ENCODE results near the gene IGF2BP3.

The IGF2BP3 gene

DNA sequence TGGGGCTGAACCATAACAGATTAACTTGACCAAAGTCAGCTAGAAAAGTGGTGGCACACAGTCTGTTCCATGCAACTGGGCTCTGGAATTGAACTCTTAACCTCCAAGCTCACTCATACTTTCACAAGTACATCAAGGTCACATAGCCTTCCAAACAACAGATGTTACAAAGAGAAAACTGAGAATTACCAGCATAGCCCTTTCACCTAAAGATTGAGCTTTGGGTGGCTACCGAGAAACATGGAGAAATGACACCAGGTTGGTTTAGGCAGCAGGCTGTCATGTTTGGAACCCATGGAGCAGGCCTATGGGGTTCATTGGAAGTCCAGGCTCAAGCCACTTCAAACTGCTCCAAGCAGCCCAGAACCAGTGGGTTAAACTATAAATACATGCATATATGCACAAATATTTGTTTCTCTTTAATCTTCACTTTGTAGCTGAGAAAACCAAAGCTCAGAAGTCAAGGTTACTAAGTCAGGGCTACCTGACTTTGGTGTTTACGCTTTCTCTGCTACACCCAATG is 112.1 kb downstream of the IGF2BP3 start:
- TF ChIP-seq CTCF (IDR thresholded peaks at IDR 0.05), result no peak
- Mint-ChIP-seq H3K27me3 (ENCODE audit: low read depth, poor library complexity) (no peaks in the 10 kb centered on the region), H3K4me3 (no peak overlapping the region), H3K27ac (no peak overlapping the region), H3K4me1 (peaks cover 6% of the 10 kb centered on the region), H3K9me3 (no peaks in the 10 kb centered on the region), H3K36me3 (ENCODE audit: low read depth) (peaks cover 46% of the 10 kb centered on the region)
- no peak for DNase-seq

DNA sequence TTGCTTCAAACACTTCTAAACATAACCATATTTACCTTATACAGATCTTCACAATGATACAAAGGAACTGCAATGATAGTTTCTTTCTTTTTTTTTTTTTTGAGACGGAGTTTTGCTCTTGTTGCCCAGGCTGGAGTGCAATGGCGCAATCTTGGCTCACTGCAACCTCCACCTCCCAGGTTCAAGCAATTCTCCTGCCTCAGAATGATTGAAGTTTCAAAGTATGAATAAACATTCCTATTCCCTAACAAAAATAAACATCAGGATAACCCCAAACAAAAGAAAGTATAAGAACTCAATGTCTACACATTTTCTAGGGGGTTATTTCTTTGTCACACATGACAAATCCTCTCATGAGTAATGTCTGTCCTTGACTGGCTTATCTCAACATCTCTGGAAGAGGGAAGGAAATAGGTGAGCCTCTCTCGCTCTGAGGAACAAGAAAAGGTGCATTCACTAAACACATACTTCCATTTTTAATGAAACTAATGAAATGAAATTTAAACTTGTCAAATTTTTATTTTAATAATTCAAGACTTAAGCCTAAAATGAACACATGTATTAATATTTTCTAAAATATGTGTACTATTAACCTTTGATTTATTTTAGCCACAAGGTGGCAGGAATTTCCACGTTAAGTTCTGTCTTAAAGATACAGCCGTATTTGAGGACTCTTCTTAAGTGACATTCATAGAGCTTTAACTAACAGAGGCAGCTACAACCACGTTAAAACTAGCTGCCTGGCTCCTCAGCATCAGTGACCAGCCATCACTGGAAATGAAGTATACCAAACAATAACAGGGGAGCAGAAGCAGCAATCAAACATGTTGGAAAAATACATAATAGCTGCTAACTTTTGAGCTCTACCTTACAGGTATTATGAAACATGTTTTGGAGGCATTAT is 112.8 kb downstream of the IGF2BP3 start:
- Mint-ChIP-seq H3K4me1 (peaks cover 14% of the 10 kb centered on the region), H3K9me3 (no peaks in the 10 kb centered on the region), H3K27ac (no peak overlapping the region), H3K36me3 (ENCODE audit: low read depth) (peaks cover 50% of the 10 kb centered on the region), H3K4me3 (no peak overlapping the region), H3K27me3 (ENCODE audit: low read depth, poor library complexity) (no peaks in the 10 kb centered on the region)
- no peak for DNase-seq
- TF ChIP-seq CTCF (IDR thresholded peaks at IDR 0.05), result no peak

GRCh38 chr7:23356726-23357125 is 113.6 kb downstream of the IGF2BP3 start:
- peaks cover 20% of the 10 kb centered on the region for H3K4me1 Mint-ChIP-seq

DNA sequence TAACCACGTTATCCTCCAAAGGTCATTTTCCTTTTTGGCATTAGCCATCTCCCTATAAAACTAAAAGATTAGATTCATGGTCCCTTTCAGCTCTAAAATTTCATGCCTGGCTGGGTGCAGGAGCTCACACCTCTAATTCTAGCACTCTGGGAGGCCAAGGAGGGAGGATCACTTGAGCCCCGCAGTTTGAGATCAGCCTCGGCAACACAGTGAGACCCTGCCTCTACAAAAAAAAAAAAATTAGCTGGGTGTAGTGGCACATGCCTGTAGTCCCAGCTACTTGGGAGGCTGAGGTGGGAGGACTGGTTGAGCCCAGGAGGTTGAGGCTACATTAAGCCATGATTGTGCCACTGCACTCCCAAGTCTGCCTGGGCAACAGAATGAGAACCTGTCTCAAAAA is 114.1 kb downstream of the IGF2BP3 start:
- H3K4me3 Mint-ChIP-seq, result no peak overlapping the region
- H3K27me3 Mint-ChIP-seq (ENCODE audit: low read depth, poor library complexity), result no peaks in the 10 kb centered on the region
- peaks cover 24% of the 10 kb centered on the region for H3K4me1 Mint-ChIP-seq
- peaks cover 42% of the 10 kb centered on the region for H3K36me3 Mint-ChIP-seq (ENCODE audit: low read depth)
- no peak overlapping the region for H3K27ac Mint-ChIP-seq
- no peaks in the 10 kb centered on the region for H3K9me3 Mint-ChIP-seq
- no peak for TF ChIP-seq CTCF (IDR thresholded peaks at IDR 0.05)
- DNase-seq, result no peak

More at GRCh38 chr7:23356726-23357125, 113.6 kb downstream of the IGF2BP3 start:
- H3K4me3 Mint-ChIP-seq, result no peak overlapping the region
- no peak for TF ChIP-seq CTCF (IDR thresholded peaks at IDR 0.05)
- DNase-seq, result no peak
- H3K27me3 Mint-ChIP-seq (ENCODE audit: low read depth, poor library complexity), result no peaks in the 10 kb centered on the region
- no peaks in the 10 kb centered on the region for H3K9me3 Mint-ChIP-seq
- peaks cover 43% of the 10 kb centered on the region for H3K36me3 Mint-ChIP-seq (ENCODE audit: low read depth)
- H3K27ac Mint-ChIP-seq, result no peak overlapping the region

- Mint-ChIP-seq H3K27ac (peak overlapping the region; percentile 87), H3K27me3 (ENCODE audit: low read depth, poor library complexity) (no peaks in the 10 kb centered on the region), H3K36me3 (ENCODE audit: low read depth) (peaks cover 60% of the 10 kb centered on the region), H3K4me1 (peaks cover 29% of the 10 kb centered on the region), H3K9me3 (no peaks in the 10 kb centered on the region), H3K4me3 (no peak overlapping the region)
- DNase-seq, result no peak
- TF ChIP-seq CTCF (IDR thresholded peaks at IDR 0.05), result no peak
These were observed 117.1 kb downstream of the IGF2BP3 start for GRCh38 chr7:23353172-23353571.

Data from nephron progenitor cell (in vitro differentiated cells).